Mucosa of descending colon (tissue), 3 donors: ENCODE data around the gene CCDC85C. TPM values are rescaled to one million over a fixed set of nuclear protein-coding genes. Genes with fewer than 3 reads are reported as not detected.

Experiments used
- ATAC-seq: fragments of 200-7000 bp; cut with Tn5 transposase; one replicate; pipeline ENCODE4 v1.9.1; 2020; ENCODE audit warnings: mild to moderate bottlenecking, moderate library complexity
- DNase-seq, 3 donors: peaks; one replicate each; pipeline ENCODE4 v3.0.0-alpha.2; 2020
- H3K36me3 ChIP-seq: fragments of 200-600 bp; one replicate; pipeline ENCODE4 v1.8.0; 2021; ENCODE audit warnings: low read depth, mild to moderate bottlenecking
- H3K4me1 ChIP-seq: fragments of 200-600 bp; one replicate; pipeline ENCODE4 v1.8.0; 2021; ENCODE audit warnings: low read depth, mild to moderate bottlenecking
- H3K4me3 ChIP-seq: fragments of 200-600 bp; one replicate; pipeline ENCODE4 v1.8.0; 2021; ENCODE audit warnings: mild to moderate bottlenecking
- H3K9me3 ChIP-seq: fragments of 200-600 bp; one replicate; pipeline ENCODE4 v1.8.0; 2021; ENCODE audit warnings: mild to moderate bottlenecking
- CTCF ChIP-seq: fragments of 200-600 bp; IDR thresholded peaks from one replicate; pipeline ENCODE4 v1.8.0; 2022; ENCODE audit warnings: antibody characterized with exemption, mild to moderate bottlenecking
- intact Hi-C, 2 donors: fragments of 100-400 bp; cut with DNase I in 1 of 2; cut with micrococcal nuclease in 1 of 2; formaldehyde crosslinking; loops; one replicate each; pipeline versions ENCODE4 v1.11.0 to v1.11.1; 2022; cut with DNase I, micrococcal nuclease
- total RNA-seq, 3 donors: library from RNA; stranded (reverse); fragmentation: NEBNext Ultra II Directional in 2 of 3; extraction: Animal tissue kit (Norgen Biotek cat#: 25700) in 2 of 3; gene quantifications; one replicate each; pipeline versions ENCODE4 v1.2.1 to v1.2.4, GENCODE V29; 2021 to 2023
- donor health status: DM: no; HTN: no; CAD: no; lungs with moderate emphysema.
- donor health status: DM: no; HTN: no; CAD: no.
- donor health status: DM: no; HTN: yes; CAD: no.

Gene CCDC85C
- total RNA-seq, 3 donors from 2014 or later, result 66.2 to 102 (median 66.2) TPM

- no peak for TF ChIP-seq CTCF
- H3K36me3 ChIP-seq, result no peaks in the 10 kb centered on the region
- H3K4me1 ChIP-seq, result peaks cover 4% of the 10 kb centered on the region
Observed at GRCh38 chr14:99541211-99541610, 62.8 kb downstream of the CCDC85C start.

GRCh38 chr14:99540196-99541032, 63.6 kb downstream of the CCDC85C start:
- ATAC-seq (no peak), DNase-seq (no peak)
- no peaks in the 10 kb centered on the region for H3K9me3 ChIP-seq
- H3K4me3 ChIP-seq, result no peak overlapping the region
- peaks cover 4% of the 10 kb centered on the region for H3K4me1 ChIP-seq
- intact Hi-C loops, result no loop called here
- no peak for TF ChIP-seq CTCF
- H3K36me3 ChIP-seq, result no peaks in the 10 kb centered on the region

More at GRCh38 chr14:99541211-99541610, 62.8 kb downstream of the CCDC85C start:
- intact Hi-C loops, result no loop called here
- Histone ChIP-seq H3K4me3 (no peak overlapping the region), H3K9me3 (no peaks in the 10 kb centered on the region)
- DNase-seq (no peak), ATAC-seq (no peak)

- Histone ChIP-seq H3K4me1 (peaks cover 4% of the 10 kb centered on the region), H3K9me3 (no peaks in the 10 kb centered on the region), H3K36me3 (no peaks in the 10 kb centered on the region), H3K4me3 (no peak overlapping the region)
- intact Hi-C loops, result no loop called here
- ATAC-seq (no peak), DNase-seq (no peak)
- TF ChIP-seq CTCF, result no peak
Observed at GRCh38 chr14:99539491-99539890, 64.5 kb downstream of the CCDC85C start.

GRCh38 chr14:99538733-99539132, 65.3 kb downstream of the CCDC85C start:
- DNase-seq (no peak), ATAC-seq (no peak)
- TF ChIP-seq CTCF, result no peak
- no peak overlapping the region for H3K4me3 ChIP-seq
- peaks cover 4% of the 10 kb centered on the region for H3K4me1 ChIP-seq
- no peaks in the 10 kb centered on the region for H3K36me3 ChIP-seq
- H3K9me3 ChIP-seq, result no peaks in the 10 kb centered on the region
- intact Hi-C loops, result no loop called here

- intact Hi-C loops, result no loop called here
- ATAC-seq (no peak), DNase-seq (no peak)
- Histone ChIP-seq H3K36me3 (no peaks in the 10 kb centered on the region), H3K4me1 (peaks cover 4% of the 10 kb centered on the region), H3K9me3 (no peaks in the 10 kb centered on the region), H3K4me3 (no peak overlapping the region)
- TF ChIP-seq CTCF, result no peak
Observed at GRCh38 chr14:99538275-99538674, 65.7 kb downstream of the CCDC85C start.
